ENCODE measurements around the gene SLIT1. TPM values are rescaled to one million over a fixed set of nuclear protein-coding genes. Genes with fewer than 3 reads are reported as not detected.

The SLIT1 gene
- total RNA-seq, 2 donors from 2014 or later = 0.44 to 0.50 TPM

GRCh38 chr10:97074256-97075145 lies 111.3 kb downstream of the SLIT1 start:
- Mint-ChIP-seq H3K4me3 (no peak overlapping the region), H3K27me3 (peaks cover 56% of the 10 kb centered on the region), H3K27ac (no peak overlapping the region), H3K36me3 (ENCODE audit: low read depth) (no peaks in the 10 kb centered on the region), H3K4me1 (no peaks in the 10 kb centered on the region)
- DNase-seq = no peak
- no peaks in the 10 kb centered on the region for H3K9me3 ChIP-seq (ENCODE audit: control insufficient read depth, low read length, poor library complexity, severe bottlenecking)
- ATAC-seq = no peak

GRCh38 chr10:97072851-97073665 lies 112.7 kb downstream of the SLIT1 start:
- Mint-ChIP-seq H3K4me3 (no peak overlapping the region), H3K27ac (no peak overlapping the region), H3K36me3 (ENCODE audit: low read depth) (peaks cover 3% of the 10 kb centered on the region), H3K4me1 (peaks cover 7% of the 10 kb centered on the region), H3K27me3 (peaks cover 44% of the 10 kb centered on the region)
- ATAC-seq = peak; percentile 70
- H3K9me3 ChIP-seq (ENCODE audit: control insufficient read depth, low read length, poor library complexity, severe bottlenecking) = no peaks in the 10 kb centered on the region
- peak; percentile 48 to 75 (median 50) for DNase-seq

- peak overlapping the region; percentile 39 for H3K27ac Mint-ChIP-seq
- H3K36me3 Mint-ChIP-seq (ENCODE audit: low read depth) = peaks cover 3% of the 10 kb centered on the region
- peaks cover 40% of the 10 kb centered on the region for H3K27me3 Mint-ChIP-seq
- no peak for DNase-seq
- H3K9me3 ChIP-seq (ENCODE audit: control insufficient read depth, low read length, poor library complexity, severe bottlenecking) = no peaks in the 10 kb centered on the region
- H3K4me3 Mint-ChIP-seq = no peak overlapping the region
- no peak for ATAC-seq
- peaks cover 7% of the 10 kb centered on the region for H3K4me1 Mint-ChIP-seq
Measured at GRCh38 chr10:97071496-97071895, 114.3 kb downstream of the SLIT1 start.

- no peak for DNase-seq
- peaks cover 3% of the 10 kb centered on the region for H3K36me3 Mint-ChIP-seq (ENCODE audit: low read depth)
- peak; percentile 76 for ATAC-seq
- H3K4me3 Mint-ChIP-seq = no peak overlapping the region
- peaks cover 7% of the 10 kb centered on the region for H3K4me1 Mint-ChIP-seq
- H3K27ac Mint-ChIP-seq = peak overlapping the region; percentile 55
- H3K27me3 Mint-ChIP-seq = peaks cover 29% of the 10 kb centered on the region
- H3K9me3 ChIP-seq (ENCODE audit: control insufficient read depth, low read length, poor library complexity, severe bottlenecking) = no peaks in the 10 kb centered on the region
Measured at GRCh38 chr10:97069576-97070362, 116.0 kb downstream of the SLIT1 start.

GRCh38 chr10:97069026-97069425 lies 116.7 kb downstream of the SLIT1 start:
- peaks cover 7% of the 10 kb centered on the region for H3K4me1 Mint-ChIP-seq
- no peak overlapping the region for H3K4me3 Mint-ChIP-seq
- peak overlapping the region; percentile 55 for H3K27ac Mint-ChIP-seq
- DNase-seq (no peak), ATAC-seq (no peak)
- H3K36me3 Mint-ChIP-seq (ENCODE audit: low read depth) = peaks cover 3% of the 10 kb centered on the region
- no peaks in the 10 kb centered on the region for H3K9me3 ChIP-seq (ENCODE audit: control insufficient read depth, low read length, poor library complexity, severe bottlenecking)
- peaks cover 28% of the 10 kb centered on the region for H3K27me3 Mint-ChIP-seq

- H3K27me3 Mint-ChIP-seq = peaks cover 19% of the 10 kb centered on the region
- H3K4me3 Mint-ChIP-seq = no peak overlapping the region
- H3K27ac Mint-ChIP-seq = no peak overlapping the region
- no peaks in the 10 kb centered on the region for H3K9me3 ChIP-seq (ENCODE audit: control insufficient read depth, low read length, poor library complexity, severe bottlenecking)
- peaks cover 4% of the 10 kb centered on the region for H3K36me3 Mint-ChIP-seq (ENCODE audit: low read depth)
- peaks cover 7% of the 10 kb centered on the region for H3K4me1 Mint-ChIP-seq
- ATAC-seq (no peak), DNase-seq (no peak)
Measured at GRCh38 chr10:97067716-97068391, 117.9 kb downstream of the SLIT1 start.

GRCh38 chr10:97066877-97067555 lies 118.7 kb downstream of the SLIT1 start:
- H3K27ac Mint-ChIP-seq = no peak overlapping the region
- peaks cover 7% of the 10 kb centered on the region for H3K36me3 Mint-ChIP-seq (ENCODE audit: low read depth)
- DNase-seq (no peak), ATAC-seq (no peak)
- peaks cover 7% of the 10 kb centered on the region for H3K4me1 Mint-ChIP-seq
- no peaks in the 10 kb centered on the region for H3K9me3 ChIP-seq (ENCODE audit: control insufficient read depth, low read length, poor library complexity, severe bottlenecking)
- no peak overlapping the region for H3K4me3 Mint-ChIP-seq
- peaks cover 25% of the 10 kb centered on the region for H3K27me3 Mint-ChIP-seq

- DNase-seq = no peak
- Mint-ChIP-seq H3K36me3 (ENCODE audit: low read depth) (peaks cover 7% of the 10 kb centered on the region), H3K4me1 (peaks cover 7% of the 10 kb centered on the region), H3K27me3 (peaks cover 16% of the 10 kb centered on the region), H3K4me3 (no peak overlapping the region), H3K27ac (no peak overlapping the region)
- ATAC-seq = no peak
- no peaks in the 10 kb centered on the region for H3K9me3 ChIP-seq (ENCODE audit: control insufficient read depth, low read length, poor library complexity, severe bottlenecking)
Measured at GRCh38 chr10:97065686-97066660, 119.8 kb downstream of the SLIT1 start.

GRCh38 chr10:97065128-97065527 lies 120.6 kb downstream of the SLIT1 start:
- Mint-ChIP-seq H3K4me1 (peaks cover 7% of the 10 kb centered on the region), H3K27me3 (peaks cover 12% of the 10 kb centered on the region), H3K27ac (no peak overlapping the region), H3K4me3 (no peak overlapping the region), H3K36me3 (ENCODE audit: low read depth) (peaks cover 7% of the 10 kb centered on the region)
- no peak for DNase-seq
- no peaks in the 10 kb centered on the region for H3K9me3 ChIP-seq (ENCODE audit: control insufficient read depth, low read length, poor library complexity, severe bottlenecking)
- no peak for ATAC-seq

- peaks cover 12% of the 10 kb centered on the region for H3K27me3 Mint-ChIP-seq
- ATAC-seq = no peak
- H3K9me3 ChIP-seq (ENCODE audit: control insufficient read depth, low read length, poor library complexity, severe bottlenecking) = no peaks in the 10 kb centered on the region
- DNase-seq = no peak
- no peak overlapping the region for H3K4me3 Mint-ChIP-seq
- peaks cover 5% of the 10 kb centered on the region for H3K4me1 Mint-ChIP-seq
- H3K36me3 Mint-ChIP-seq (ENCODE audit: low read depth) = peaks cover 7% of the 10 kb centered on the region
- H3K27ac Mint-ChIP-seq = no peak overlapping the region
Measured at GRCh38 chr10:97063983-97064837, 121.5 kb downstream of the SLIT1 start.

Measured in T-helper 17 cell (primary cell).